Activated naive CD4-positive, alpha-beta T cell (primary cell): Measurements from ENCODE around the gene CLDN12.

Experiments
- DNase-seq, 4 experiments: peaks; one replicate each; lab custom pipeline; 2025; lab: John Stamatoyannopoulos, UW

CLDN12 gene

DNA sequence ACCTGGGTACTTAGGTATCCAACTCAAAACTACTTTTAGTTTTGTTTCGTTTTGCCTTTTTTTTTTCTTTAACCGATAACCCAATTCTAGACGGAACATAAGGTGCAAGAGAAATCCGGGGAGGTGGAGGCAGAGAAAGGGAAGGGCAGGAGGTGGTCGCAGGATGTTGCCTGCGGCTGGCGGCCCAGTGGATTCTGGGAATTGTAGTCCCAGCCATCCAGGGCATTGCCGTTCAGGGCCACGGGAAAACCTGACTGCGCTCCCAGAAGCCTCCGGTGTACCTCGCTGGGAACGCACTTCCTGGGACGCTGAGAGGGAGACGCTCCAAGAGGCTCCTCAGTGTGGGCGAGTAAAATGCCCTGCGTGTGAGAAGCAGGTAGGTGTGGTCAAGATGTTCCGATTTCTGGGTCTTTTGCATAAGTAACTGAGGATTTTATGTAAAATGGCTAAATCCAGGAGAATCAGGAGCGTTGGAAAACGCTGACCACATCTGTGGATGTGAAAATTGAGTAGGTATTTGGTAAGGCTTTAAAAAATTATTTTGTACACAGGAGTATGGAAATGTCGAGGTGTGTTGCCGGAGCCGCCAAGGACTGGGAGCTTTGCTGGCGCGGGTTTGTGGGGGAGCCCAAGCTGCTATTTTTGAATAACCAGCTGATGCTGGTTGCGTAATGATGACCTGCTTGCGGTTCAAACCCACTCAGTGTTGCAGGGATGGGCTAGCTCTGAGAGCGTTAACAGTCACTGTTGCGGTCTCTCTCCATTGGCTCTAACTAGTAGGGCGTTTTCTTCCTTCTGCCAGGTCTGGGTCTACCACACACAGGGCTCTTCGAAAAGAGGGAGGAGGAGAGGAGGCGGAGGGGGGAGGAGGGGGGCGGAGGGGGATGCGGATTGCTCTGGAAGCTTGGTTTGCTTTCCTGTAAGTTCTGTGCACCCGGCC, at the start of gene CLDN12:
Gene CLDN12, plus strand, starts transcription at position 288 of the 940 bp plus-strand sequence. CDS start 9,216 bp downstream, outside the sequence.
- DNase-seq = peak; percentile 10 to 44 (median 16)

DNA sequence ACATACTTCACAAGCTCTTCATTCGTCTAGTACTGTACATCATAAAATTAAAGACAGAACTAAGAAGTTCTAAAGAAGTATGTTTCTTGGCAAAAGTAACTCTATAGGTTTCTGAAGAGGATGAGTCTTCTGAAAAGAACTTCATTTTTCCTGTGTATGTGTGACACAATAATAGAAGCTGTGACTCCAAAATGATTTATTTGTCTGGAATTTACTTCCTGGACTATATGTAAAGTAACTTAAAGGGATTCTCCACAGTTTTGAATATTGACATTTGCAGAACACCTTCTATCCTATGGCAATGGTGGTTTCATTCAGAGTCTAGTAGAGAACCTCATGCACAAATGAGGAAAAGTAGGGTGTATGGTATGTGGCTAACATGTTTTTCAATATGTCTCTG, 19.8 kb upstream of the CLDN12 start:
- DNase-seq = no peak

DNA sequence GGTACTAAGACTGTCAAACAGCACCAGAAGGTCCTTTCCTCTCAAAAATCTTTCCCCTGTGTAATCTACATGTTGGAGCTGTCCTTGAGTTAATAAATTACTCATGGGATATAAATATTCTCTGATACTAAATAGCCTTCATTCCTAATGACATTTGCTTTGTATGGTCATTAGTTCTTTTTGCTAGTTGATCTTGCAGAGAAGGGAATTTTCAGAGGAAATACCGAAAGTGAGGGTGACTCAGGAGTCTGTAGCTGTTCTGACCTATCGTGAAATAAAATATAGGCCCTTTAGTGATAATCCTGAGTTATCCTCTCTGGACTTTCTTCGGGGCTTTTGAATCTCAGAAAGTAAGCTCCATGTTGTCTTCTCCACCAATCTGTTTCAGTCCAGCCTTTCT, 19.4 kb upstream of the CLDN12 start:
- no peak for DNase-seq

DNA sequence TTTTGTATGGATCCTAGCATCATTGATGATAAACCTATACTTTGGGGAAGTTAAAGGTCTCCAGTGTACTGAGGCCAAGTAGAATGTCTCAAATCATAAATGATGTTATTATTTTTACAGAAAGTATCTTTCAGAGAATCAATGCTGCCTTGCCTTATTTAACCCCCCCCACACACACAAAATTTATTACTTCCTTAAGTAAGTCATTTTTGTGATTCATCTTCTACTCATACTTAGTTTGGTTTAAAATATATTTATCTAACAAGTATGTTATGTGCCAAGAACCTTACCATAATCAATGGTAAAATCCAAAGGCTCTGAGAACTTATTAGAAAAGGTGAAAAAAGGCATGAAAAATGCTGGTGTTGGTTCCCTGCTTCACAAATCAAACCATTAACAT, 18.8 kb upstream of the CLDN12 start:
- no peak for DNase-seq

DNA sequence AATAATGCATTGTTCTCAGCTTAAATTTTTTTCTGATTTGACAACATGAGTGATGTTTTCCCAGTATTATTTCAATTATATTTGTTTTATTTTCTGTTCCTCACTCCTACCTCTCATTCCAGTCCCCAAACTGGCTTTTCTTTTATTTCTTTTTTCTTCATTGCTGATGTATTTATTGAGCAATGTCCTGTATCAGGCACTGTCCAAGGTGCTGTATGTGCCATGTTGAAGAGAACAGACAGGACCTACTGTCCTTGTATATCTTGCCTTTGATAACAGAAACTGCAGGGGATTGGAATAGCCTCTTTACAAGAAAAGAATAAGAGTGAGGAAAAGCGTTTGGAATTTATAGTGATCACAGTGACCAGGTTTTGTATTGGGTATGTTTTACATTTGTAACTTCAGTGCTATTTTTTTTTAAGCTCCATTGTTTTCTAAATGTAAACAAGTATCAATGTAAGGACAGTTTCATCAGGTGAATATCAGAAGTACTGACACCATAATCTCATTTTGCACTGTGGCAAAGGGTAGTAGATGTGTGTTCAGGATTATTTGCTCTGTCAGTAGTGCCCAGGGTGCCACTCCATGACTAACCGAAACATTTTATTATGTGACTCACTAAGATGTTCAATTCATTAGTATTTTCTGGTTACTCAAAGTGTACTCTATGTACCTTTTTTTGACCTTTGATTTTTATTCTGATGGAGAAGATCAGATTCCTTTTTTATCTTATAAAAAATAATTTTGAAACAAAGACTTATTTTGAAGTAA, 15.6 kb upstream of the CLDN12 start:
- no peak for DNase-seq

DNA sequence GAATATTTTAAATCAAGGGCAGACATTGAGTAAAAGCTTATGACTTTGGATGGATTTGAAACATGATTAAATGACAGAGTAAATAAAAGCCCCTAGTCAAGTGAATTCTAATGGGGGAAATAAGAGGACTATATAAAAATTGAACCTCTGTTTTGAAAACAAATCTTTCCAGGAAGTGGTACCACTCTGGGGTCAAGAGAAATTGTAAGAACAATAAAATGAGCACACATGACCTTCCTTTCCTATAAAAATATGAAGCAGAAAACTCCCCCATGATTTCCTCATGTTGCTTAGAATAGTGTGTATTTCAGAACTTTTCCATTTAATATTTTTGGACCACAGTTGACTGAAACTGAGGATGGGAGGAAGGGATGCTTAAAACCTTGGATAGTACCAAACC, 12.3 kb upstream of the CLDN12 start:
- no peak for DNase-seq

DNA sequence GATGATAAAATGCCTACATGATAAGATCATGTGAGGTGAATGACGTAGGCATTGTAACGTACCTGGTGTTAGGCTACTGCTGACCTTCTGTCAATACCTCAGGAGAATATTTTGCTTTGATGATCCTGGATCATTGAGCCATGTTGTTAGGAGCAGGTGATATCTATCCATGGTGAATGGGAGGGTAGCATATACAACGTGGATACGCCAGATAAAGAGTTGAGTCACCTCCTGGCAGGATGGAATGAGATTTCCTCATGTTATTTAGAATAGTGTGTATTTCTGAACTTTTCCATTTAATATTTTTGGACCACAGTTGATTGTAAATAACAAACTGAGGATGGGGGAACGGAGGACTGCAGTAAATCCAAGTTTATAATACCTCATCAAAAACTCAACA, 11.8 kb upstream of the CLDN12 start:
- DNase-seq = no peak

DNA sequence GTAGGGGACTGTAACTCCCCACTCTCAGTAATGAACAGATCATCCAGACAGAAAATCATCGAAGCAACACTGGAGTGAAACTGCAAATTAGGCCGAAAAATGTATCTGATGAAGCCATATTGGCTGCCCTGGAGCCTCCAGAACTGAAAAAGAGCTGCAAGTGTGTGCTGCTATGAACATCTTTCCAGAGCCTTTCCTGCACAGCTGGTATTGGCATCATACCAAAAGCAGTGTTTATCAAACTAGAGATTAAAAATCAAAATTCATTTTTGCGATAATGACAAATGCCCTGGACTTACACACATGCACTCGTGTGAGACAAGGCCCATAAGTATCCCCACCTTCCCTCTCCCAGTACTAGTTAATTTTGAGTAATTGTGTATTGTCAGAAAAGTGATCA, 6.8 kb upstream of the CLDN12 start:
- DNase-seq = no peak

DNA sequence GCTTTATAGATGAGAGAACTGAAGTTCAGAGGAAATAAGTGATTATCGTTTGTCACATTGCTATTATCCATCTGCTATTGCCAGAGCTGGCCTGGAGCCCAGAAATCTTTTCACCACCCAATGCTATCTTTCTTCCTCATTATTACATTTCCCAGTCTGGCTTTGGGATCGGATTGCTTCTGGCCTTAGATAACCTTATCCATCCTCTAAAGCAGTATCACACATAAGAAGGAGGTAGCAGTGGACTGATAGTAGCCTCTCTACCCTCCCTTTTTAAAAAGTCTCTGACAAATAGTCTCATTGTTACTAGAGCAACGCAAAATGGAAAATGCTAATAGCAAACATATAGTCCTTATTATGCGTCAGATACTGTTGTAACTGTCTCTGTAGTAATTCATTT, 1.3 kb upstream of the CLDN12 start:
- DNase-seq = no peak

DNA sequence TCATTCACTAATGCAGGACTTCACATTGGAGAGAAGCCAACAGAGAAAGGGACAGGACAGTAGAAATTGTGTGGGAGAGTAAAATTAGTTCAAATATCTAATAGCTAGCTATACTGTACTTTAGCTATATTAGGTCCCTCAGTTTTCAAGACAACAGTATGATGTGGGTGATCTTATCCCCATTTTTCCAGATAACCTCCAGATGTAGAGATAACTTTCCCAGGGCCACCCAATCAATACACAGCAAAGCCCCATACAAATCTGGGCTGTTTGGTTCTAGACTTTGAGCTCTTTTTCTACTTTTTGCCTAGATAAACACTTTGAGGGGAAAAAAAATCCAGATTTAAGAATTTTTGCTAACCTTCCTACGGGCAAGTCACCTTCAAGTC, 482 bp upstream of the CLDN12 start:
- DNase-seq = no peak

DNA sequence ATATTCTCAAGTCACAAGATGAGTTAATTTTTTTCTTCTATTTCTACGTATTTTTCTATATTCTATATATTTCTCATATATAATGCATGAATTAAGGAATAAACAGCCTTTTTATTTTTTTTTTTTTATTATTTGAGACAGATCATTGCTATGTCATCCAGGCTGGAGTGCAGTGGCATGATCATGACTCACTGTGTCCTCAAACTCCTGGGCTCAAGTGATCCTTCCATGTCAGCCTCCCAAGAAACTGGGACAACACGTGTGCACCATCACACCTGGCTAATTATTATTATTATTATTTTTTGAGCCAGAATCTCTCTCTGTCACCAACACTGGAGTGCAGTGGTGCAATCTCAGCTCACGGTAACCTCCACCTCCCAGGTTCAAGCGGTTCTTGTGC, 1.5 kb downstream of the CLDN12 start:
- DNase-seq = no peak

DNA sequence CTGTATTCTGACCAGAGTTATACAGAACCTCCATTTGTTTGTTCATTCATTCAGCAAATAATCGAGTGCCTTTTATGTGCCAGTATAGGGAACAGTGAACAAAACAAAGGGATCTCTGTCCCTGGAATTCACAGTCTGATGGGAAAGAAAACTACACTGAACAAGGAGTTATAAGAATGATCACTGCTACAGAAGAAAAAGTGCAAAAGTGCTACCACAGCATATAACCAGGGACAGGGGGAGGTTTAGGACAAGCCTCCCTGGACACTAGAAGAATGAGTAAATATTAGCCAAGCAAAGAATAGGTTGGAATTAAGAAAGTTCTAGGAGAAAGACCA, 4.2 kb downstream of the CLDN12 start:
- no peak for DNase-seq

DNA sequence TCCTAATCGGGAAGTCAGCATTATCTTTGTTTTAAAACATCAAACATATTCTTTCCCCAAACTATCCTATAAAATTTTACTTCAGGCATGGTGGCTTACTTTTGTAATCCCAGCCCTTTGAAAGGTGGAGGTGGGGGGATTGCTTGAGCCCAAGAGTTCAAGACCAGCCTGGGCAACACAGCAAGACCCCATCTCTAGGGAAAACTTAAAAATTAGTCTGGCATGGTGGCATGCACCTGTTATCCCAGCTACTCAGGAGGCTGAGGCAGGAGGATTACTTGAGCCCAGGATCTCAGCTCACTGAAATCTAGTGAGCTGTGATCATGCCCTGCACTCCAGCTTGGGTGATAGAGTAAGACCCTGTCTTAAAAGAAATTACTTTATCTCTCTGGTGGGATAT, 4.9 kb downstream of the CLDN12 start:
- DNase-seq = no peak

DNA sequence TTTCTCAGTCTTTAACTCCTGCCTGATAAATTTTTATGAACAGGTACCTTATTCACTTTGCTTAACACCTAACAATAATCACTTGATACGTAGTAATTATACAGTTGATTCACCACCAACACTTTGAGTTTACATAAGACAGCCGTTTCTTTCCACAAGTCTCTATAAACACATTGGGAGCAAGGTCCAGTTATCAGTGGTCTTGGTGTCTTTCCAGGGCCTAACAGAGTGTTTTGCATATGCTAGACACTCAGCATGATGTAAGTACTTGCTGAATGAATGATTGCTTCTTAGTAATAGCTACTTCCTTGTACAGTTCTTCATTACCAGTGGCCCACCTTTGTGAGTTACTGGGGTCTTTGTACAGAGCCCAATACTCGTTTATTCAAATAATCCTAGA, 6.4 kb downstream of the CLDN12 start:
- no peak for DNase-seq

DNA sequence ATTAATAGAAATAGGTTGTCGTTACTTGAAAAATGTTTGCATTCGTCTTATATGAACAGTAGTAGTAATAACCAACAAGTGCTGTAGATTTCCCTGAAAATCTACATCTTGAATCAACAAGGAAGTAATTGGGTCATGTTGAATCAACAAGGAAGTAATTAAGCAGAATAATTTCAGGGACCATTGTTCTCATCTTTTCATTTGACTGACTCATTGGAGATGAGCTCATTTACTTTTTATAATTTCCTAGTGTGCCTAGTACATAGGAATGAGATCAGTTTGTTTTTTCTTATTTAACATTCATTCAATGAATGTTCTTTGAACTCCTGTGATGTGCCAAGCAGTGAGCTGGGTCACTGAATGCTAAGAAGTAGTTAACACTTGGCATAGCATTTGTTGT, 8.2 kb downstream of the CLDN12 start:
- DNase-seq = no peak

DNA sequence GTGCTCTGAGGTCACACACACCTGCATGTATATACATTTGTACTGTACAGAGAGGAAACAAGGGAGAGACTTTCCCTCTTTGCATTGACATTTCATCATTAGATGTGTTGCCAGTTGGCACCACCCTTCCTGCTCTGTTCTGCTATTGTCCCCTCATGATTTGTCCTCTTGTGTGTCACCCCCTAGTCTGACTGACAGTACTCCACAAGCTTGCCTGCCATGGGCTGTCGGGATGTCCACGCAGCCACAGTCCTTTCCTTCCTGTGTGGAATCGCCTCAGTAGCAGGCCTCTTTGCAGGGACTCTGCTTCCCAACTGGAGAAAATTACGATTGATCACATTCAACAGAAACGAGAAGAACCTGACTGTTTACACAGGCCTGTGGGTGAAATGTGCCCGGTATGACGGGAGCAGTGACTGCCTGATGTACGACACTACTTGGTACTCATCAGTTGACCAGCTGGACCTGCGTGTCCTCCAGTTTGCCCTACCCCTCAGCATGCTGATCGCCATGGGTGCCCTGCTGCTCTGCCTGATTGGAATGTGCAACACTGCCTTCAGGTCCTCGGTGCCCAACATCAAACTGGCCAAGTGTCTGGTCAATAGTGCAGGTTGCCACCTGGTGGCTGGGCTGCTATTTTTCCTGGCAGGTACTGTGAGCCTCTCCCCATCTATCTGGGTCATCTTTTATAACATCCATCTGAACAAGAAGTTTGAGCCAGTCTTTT, 9.4 kb downstream of the CLDN12 start:
- DNase-seq = peak in 1 of 4 experiments; percentile 0

DNA sequence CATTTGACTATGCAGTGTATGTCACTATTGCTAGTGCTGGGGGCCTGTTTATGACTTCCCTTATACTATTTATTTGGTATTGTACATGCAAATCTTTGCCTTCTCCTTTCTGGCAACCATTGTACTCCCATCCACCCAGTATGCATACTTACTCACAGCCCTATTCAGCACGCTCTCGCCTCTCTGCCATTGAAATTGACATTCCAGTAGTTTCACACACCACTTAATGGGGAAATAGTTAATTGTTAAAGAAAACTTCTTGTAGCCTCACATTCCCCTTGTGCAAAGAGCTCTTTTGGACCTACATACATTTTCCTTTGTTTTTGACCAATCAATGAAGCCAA, 9.9 kb downstream of the CLDN12 start:
- no peak for DNase-seq

DNA sequence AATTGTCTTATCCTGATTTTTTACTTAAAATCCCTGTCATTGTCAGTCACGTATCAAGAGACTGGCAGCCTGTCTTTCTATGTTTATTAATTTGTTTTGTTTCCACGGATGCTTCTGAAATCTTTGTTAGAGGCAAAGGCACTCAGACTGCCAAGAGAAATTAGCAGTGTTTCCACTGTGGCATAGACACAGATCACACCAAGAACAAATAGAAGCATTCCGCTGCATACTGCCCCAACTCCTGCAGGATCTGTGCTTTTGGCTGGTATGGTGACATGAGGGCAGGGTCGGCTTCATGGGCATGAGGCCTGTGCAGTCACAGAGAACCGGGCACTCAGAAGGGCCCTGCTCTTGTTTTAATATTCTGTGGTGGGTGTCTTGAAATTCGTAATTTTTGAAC, 18.4 kb downstream of the CLDN12 start:
- no peak for DNase-seq

DNA sequence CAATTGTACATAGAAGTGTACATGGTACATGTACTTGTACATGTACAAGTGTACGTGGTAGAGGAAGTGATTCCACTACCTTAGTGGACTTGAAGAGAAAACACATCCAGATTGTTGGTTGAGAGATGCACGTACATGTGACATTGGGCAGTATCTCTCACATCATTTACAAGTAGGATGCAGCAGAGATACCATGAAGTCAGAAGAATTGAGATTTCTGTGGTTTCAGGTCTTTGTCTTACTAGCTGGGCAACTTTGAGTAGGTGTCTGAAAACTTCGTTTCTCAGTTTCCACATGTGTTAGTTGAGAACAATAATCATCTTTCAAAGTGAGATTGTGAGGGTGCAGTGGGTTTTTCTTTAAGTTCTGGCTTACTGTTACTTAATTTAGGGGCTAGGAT, 21.5 kb downstream of the CLDN12 start:
- no peak for DNase-seq

DNA sequence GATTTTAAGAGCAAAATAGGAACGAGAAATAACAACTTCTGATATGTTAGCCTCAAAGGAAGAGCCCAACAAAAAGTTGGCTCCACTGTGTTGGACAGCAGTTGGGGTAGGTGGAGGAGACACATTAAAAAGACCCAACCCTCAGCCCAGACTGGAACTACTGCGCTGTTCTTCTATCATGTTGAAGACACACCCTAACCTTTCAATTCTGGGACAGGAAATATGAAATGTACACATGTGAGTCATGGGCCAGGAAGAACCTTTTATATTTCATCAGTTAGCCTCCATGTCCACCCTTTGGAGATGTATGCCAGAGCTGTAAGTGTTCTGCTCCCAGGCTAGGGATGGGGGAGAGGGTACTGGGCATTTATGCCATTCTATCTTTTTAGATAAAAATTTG, 22.1 kb downstream of the CLDN12 start:
- DNase-seq = no peak

DNA sequence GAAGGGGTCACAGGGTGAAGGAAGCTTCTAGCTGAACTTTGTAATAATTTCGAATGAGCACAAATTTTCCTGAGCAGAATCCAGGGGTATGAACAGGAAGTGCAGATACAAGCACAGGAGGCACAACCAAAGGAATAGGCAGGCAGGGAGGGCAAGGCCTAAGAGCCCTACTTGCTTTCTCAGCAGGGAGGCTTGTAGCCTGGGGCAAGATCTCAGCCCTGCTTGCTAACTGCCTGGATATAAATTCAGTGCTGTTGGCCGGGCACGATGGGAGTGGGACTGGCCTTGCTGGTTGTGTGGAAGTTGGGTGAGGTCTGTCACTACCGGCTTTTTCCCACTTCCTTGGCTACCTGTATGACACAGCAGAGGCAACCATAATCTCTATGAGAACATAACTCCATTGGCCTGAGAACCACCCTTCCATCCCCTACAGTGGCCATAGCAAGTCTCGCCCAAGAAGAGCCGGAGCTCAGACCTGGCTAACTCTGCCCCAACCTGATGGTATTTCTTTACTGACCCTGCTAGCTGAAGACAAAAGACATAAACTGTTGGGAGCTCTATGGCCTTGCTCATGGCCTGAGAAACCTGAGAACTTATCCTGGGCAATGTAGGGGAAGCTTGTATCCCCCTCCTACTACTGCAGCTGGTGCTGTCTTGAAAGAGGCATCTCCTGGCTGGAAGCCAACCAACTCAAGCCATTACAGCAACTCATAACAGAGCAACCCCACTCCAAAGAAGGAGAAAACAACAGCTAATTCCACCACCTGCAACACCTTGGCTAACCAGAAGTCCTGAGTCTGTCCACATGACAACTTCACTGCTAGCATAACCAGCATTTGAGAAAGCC, 27.6 kb downstream of the CLDN12 start:
- DNase-seq = no peak

DNA sequence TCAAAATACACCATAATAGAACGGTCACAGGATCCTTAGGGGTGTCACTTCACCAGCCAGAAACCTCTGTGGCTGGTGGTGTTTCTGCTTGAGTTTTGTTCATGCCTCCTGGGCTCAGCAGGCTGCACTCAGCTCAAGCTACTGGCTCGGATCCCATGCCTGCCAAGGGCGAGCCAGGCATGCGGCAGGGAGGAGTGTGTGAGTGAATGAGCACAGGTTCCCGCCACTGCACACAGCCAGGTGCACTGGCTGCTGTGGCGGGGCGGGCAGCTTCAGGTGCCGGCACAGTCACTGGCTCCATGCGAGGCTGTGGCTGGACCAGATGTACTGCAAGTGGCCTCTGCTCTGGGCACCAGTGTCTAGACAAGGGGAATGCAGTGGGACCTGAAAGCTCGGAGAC, 29.5 kb downstream of the CLDN12 start:
- DNase-seq = no peak
